NCI-H2227 (cell line): ENCODE data around the gene PARP12.

Source experiments
- DNase-seq: peaks from one replicate; lab custom pipeline; 2025; ENCODE audit not compliant: unreplicated experiment; lab: John Stamatoyannopoulos, UW

Gene PARP12

DNA sequence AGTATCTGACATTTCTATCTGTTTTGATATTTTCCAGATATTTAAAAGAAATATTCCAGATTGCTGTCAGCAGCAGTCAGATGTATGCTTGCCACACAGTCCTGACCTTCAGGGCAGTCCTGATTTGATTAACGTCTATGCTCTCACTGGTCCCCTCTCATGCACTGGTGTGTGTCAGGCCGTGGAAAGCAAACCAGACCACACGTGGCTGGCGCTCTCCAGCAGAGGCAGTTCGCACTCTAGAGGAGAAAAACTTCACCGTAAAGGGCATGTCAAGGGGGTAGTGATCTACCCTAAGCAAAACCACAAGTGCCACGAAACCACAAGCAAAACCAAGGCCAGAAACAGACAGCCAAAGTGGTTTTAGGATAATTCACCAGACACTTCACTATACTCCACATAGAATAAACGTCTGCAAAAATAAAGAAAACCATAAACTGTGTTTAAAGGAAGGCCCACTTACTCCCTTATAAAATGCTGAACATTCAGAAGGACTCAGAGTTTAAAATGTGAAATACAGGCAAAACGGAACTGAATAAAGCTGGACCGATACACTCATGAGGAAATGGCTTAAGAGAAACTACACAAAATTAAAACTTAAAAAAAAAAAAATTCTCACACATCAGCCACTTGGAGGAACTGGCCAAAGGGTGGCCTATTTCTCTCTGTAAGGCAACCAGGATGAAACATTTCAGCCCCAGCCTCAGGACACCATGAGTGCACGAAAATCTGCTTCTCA is 26.4 kb downstream of the PARP12 start:
- DNase-seq: no peak

DNA sequence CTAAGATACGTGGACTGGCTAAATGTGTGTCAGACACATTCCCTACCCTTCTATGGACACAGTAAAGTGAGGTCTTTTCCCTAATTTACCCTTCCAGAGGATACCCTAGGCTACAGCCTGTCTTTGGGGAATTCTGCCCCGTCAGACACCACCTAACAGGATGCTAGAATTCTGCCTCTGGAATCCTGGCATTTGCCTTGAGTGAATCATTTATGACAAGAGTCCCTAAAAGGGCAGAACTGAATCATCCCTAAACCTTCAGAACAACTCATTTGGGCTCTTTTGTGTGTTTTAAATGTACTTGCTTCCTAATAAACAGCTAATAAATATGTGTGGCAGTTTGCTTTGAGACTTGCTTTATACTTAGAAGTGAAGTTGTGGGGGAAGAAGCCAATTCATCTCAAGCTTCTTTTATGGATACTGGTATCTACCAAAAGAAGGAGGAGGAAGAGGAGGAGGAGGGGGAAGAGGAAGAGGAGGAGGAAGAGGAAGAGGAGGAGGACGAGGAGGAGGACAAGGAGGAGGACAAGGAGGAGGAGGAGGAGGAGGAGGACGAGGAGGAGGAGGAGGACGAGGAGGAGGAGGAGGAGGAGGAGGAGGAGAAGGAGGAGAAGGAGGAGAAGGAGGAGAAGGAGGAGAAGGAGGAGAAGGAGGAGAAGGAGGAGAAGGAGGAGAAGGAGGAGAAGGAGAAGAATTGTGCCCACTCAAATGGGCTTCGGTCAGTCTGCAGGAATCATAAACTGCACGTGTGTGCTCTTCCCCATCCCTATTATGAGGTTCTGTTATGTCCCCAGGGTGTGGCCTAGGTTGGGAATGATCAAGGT is 27.1 kb downstream of the PARP12 start:
- DNase-seq: no peak

DNA sequence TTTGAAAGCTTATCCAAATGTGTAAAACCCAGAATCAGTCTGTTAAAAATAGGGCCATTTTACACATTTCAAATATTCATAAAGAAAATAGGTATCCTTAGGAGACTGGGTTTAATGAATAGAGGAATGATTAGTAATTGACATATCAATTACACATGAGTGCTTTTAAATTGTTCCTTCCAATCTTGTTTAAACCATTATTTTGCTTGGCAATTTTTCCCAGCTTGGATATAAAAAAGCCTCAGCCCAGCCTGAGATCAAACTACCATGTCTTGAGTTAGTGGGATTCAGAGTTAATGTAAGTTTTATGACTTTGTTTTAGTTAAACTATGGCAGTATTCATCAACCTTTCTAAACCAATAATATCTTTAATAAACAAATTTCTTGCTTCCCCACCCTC is 28.3 kb downstream of the PARP12 start:
- DNase-seq: no peak

DNA sequence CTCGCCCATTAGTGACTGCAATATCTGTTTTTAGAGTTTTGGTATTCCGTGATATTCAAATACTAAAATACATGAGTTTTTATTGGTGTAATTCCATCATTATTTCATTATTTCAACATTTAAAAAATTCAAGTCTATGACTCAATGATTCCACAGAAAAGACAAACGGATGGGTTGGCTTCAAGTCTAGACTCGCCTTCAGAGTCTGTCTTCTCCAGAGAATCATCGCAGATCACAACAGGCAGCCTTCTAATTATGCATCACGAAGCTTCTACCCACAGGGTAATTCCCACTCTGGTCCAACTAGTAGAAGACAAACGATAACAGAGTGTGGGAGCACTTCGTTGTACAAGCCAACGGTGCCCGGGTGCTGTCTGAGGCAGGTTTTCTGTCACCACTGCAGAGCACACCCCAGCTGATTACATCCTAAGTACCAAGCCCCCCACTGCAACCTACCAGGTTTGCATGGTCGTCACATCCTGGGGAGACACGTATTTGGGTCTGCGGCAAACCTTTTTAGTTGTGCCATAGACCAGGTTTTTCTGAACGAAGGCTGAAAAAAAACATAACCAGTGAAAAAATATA is 28.9 kb downstream of the PARP12 start:
- DNase-seq: no peak

DNA sequence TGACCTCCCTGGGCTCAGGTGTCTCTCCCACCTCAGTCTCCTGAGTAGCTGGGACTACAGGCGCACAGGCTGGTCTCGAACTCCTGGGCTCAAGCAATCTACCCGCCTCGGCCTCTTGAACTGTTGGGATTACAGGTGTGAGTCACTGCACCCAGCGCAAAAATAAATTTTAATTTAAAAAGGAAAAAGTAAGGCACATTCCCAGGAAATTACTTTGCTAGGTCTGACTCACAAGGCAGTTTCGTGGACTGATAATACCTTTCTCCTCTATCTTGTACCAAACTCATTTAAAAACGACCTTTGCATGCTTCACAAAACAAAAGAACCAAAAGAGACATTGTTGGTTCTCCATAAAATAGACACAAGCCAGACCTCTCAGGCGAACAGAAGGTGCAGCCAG is 29.7 kb downstream of the PARP12 start:
- no peak for DNase-seq

DNA sequence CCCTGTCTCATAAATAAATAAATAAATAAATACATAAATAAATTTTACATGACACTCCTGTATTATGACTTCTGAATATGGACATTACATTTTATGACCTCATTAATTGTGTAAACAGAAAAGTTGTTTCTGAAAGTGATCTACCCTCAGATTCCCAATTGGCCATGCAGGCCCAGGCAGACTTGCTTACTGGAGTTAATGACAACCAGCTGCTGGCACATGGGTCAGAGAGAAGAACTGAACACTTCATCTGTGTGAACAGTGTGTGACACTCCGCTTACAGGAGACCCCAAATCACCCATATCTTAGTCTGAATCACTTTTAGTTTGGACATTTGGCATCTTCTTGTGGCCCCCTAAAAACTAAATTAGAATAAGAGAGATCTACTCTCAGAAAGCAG is 31.4 kb downstream of the PARP12 start:
- DNase-seq: no peak

DNA sequence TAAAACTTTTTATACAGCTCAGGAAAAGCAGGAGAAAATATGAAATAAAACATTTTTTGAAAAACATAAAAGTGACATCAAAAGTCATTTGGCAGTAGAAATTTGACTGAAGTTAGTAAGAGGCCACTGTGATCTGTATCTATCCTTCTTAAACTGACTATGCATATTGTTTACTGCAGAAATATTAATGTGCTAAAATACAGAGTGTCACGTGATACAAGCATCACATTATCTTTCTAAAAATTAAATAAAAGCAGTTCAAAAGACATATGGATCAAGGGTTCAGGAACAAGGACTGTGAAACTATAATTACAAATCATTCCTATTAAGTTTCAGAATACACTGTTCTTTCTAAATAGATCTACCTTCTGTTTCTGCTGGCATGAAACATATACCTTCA is 33.7 kb downstream of the PARP12 start:
- DNase-seq: no peak

DNA sequence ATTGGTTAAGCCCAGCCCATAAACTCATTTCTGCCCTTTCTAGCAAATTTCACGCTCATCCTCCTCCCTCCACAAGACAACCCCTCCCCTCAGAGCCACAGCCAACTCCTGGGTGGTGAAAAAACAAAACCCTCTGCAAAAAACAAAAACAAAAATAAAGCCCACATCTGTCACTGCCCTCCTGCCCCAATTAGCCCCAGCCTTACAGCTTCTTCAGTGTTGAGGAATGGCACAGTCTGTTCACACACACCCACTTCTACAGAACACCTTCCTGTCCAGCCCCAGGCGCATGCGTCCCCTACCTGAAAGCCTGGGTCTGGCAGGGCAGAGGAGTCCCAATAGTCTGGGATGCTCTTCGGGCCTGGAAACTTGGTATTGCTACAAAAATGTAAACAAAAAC is 34.4 kb downstream of the PARP12 start:
- DNase-seq: no peak

DNA sequence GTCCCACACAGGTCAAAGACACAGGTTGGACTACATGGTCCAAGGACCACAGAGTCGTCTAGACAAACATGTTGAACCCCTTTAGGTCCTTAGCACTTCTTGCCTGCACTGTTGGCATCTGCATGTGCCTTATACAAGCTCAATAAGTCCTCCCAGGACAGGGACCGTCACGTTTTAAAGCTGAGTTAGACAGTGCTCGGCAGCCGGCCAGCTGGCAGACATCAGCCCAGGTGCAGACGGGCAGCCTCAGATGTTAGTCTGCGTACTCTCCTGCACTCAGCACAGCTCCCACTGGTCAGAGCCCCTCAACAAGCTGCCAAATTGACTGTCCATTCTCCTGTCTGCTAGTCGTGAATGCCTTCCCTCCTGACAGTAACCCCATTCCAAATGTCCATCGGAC is 34.9 kb downstream of the PARP12 start:
- DNase-seq: no peak

DNA sequence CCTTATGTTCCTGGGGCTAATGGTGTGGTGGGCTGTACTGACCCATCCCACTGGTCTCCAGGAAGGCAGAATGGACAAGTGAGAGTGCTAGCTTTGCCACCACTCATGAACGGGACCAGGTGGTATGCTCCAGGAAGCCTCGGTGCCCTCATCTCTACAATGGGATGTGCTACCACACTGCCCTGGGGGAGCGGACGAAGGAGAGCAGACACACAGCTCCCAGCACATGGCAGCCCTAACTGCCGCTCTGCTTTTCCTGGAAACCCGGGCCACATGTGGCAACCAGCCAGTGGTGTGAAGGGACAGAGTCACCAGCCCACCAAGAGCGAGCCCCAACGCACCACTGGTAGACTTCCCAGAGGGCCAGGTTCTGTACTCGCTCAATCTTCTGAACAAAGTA is 35.8 kb downstream of the PARP12 start:
- DNase-seq: no peak

DNA sequence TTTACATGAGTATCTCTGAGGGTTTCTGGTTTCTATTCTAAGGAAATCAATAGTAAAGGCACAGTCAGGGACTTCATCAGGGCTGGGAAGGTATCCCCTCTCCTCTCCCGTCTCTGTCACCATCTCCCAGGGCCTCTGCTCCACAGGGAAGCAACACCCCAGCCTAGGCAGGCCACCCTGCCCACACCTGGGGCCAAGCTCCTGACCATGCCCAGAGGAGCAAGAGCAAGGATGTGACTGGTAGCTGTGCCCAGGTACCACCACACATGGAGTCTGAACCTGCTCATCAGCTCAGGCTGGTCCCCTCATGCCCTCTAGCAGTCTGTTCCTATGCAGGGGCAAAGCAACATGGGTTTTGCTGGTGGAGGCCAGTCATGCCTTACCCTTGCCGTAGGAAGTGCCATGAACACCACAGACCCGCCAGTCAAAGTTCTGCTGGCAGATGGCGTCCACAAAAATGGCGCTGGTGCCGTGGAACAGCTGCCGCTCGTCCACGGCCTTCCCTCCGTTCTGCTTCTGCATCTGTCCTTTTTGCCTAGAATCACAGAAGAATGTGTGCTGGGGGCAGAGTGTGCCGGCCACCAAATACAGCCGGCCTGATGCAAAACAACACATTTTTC is 36.8 kb downstream of the PARP12 start:
- DNase-seq: no peak

DNA sequence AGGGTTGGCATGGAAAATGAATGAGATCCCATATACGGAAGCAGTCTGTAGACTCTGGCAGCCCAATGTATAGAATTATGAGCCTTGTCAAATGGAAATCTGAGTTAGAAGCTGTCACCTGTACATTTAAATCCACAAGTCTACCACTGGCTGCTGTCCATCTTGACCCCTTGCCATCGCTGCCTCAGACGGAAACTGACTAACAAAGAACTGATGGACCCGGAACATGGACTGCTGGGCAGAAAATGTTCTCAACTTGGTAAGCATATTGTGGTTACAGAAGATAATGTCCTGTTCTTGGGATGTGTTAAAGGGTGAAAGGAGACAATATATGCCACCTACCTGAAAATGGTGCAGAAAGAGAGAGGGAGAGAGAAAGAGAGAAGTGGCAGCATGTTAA is 37.5 kb downstream of the PARP12 start:
- DNase-seq: no peak

DNA sequence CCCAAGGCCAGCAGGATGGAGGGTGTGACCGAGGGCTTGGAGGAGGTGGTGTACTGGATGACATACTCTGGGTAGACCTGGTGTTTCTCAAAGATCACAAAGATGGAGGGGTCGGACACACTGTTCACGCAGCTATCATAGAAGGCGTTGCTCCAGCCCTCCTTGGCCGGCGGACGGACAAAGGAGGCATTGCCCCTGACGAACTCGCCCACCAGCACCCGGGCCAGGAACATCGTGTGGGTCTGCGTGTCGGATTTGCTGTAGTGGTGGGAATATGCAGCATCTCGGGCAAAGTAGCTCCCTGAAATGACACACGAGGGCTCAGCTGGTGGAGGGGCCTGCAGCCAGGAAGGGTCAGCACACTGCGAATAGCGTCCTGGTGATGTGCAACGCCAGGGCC is 38.2 kb downstream of the PARP12 start:
- no peak for DNase-seq

DNA sequence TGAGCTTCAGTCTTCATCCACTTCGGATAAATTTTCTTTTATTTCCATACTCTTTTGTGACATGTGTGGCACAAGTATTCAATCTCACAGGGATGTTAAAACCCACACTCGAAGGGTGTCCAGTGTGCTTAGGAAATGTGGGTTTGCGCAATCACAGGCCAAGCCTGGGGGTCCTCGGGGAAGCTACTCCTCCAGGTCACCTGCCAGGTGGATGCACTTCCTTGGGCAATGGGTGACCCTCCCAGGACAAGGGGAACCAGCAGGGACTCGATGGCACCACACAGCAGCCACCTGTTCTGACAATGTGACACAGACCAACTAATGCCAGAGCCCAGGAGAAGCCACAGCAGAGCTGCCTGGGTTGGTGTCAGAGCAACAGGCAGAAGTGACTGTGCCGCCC is 39.0 kb downstream of the PARP12 start:
- no peak for DNase-seq

DNA sequence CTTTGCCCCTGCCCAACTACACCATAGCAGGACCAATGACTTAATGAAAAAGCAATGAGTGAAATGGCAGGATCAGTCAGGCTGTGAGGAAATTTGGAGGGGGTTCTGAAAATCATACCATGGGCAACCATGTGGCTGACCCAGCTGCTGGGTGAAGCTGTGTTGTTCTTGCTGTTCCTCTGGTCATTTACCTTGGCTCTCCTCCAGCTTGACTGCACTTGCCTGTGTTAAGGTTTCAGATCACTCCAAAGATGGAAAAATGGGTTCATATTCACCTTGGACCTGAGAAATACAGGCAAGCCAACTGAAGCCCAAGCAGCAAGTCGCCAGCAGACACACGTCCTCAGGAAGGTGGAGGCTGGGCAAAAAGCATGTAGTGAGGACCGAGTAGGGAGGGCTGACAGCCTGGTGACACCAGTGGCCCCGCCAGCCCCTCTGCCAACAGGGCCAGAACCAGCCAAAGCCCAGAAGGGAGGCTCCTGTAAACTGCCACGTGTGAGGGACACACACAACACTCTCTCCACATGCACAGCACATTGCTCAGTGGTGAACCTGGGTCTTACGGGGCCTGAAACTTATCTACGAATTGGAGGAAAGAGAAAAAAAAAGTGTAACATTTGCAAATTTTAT is 40.1 kb downstream of the PARP12 start:
- no peak for DNase-seq

DNA sequence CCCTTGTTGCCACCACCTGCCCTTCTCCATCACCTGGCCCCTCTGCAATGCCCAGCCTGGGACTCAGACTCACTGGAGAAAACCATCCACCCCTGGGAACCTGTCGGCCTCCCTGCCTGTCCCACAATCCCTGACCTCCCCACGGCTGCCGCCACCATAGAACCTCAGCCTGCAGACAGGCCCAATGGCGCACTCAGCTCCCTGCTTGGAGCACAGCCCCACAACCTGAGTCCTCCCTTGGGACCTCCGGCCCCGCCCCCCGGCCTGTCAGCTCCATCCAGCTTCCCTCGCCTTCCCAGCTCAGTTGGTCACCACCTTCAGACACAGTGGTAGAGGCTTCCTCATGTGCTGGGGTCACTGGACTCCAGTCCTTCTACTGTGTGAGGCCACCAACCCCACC is 41.1 kb downstream of the PARP12 start:
- no peak for DNase-seq

DNA sequence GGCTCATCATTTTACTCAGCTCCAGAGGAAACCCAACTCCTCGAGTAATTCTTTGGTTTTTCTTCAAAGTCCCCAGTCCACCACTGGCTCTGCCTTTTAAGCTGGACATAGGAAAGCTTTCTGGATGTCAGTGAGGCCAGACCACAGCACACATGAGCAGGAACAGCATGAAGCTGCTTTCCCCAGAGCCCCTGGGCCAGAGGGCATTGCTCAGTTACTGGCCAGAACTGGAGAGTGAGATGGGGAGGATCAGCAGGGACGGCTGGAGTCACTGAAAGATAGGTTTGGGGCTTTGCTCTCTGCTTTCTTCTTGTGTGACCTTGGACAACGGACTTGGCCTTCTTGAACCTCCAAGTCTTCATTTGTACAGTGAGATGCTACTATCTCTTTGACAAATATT is 43.1 kb downstream of the PARP12 start:
- DNase-seq: no peak

DNA sequence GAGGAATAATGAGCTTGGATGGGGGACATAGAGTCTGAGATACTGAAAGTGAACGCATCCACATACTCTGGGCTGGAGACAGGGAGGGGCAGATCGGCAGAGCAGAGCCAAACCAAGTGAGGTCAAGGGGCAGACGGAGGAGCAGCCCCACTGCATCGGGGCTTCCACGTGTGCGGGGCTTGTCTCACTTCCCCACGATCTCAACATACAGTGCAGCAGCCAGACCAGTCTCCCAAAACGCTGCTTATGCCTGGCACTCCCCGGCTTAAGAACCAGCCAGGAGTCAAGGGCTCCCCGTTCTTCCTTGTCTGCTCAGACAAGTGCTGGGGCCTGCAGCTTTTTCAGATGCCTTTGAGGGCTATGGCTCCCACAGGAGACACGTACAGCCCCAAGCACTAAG is 43.6 kb downstream of the PARP12 start:
- no peak for DNase-seq

DNA sequence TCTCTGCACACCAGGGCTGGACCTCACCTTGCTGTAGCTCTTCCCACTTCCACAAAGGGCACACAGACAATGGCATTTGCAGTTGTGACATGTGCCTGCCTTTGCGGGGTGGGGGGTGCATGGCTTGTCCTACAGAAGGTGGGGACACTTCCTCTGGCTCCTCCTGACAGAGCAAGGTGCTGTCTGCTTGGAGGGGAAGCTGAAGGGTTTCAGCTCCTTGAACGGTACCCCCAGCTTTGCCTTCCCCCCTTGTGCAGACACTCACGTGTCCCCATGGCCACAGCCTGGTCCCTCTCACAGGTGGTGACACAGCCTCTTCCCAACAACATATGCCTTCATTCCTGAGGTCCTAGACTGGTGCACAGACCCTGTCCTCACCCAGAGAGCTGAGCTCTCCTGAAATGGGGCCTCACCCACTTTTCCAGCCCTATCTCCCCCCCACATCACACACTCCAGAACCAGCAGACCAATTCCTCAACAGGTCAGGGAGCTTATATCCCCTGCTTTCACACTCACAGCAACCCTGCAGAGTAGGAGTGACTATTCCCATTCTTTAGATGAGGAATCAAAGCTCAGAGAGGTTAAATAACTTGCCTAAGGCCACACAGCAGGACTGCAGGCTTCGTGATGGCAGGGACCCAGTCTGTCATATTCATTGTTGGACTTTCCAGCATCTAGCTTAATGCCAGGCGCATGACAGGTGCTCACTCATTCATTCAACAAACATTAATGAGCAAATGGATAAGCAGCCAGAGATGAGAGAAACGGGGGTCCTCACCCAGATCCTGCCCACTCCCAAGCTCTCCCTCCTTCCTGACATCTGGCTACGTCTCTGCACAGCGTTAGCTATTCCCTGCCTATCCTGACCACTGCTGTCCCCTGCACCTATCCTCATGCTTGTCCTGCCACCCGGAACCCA is 44.4 kb downstream of the PARP12 start:
- DNase-seq: no peak

DNA sequence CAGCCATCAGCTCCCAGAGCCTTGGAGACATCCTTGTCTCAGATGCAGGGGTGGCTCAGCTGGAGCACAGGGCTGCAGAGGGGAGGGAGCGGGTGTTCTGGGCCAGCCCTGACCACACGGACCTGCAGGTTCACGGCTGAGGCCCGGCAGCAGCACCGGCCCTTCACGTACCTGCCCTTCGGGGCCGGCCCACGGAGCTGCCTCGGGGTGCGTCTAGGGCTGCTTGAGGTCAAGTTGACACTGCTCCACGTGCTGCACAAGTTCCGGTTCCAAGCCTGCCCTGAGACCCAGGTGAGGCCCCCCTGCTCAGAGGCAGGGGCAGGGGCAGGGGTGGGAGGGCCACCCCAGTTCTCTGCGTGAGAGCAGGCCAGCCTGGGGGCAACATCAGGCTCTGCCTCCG is 45.2 kb downstream of the PARP12 start:
- DNase-seq: no peak
